Activated CD8-positive, alpha-beta memory T cell treated with anti-CD3 and anti-CD28 coated beads, Interleukin-2, amount 50 U/mL, for 4 hours (primary cell): ENCODE measurements around the gene SOX13.
"Not testable (repeated sequence)": the region's sequence is repeated elsewhere in the genome, so short reads cannot be mapped to it uniquely, and the experiment has no call there.

Experiments
- DNase-seq: peaks from one replicate; pipeline ENCODE4 v3.0.0-alpha.2; 2020

SOX13 gene

DNA sequence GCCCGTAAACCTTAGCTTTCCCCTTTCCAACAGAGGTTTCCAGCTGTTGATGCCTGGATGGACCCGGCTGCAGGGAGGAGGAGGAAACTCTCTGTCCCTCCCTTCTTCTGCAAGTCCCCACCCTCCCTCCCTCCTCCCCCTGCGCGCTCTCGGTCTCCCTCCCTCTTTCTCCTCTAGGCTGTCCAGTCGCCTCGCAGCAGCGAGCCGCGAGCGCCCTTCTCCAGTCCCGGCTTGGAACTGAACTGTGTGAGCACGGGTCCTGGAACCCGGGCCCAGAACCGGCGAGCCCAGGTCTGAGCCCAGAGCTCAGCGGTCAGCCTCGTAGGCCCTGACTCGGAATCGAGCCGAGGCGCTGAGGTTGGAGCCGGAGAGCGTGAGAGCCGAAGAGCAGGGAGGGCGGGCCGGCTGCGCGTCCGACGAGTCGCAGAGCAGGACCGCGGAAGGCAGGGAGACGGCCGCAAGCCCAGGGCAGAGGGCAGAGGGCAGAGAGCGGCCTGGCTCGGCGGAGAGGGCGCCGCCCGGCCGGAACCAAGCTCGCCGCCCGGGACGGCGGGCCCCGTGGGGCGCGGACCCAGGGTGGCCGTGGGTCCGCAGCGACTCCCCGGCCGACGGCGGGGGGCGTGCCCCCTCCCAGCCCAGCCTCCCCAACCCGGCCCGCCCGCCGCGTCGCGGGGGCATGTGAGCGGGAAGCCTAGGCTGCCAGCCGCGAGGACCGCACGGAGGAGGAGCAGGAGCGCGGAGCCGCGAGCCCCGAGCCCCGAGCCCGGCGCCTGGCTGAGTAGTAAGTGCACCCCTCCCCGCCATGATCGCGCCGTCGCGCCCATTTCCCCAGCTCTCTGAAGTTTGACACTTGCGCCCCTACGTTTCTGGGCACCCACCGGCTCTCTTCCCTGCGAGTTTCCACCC lies at the start of gene SOX13:
Gene SOX13, plus strand, starts transcription at position 185 of the 906 bp plus-strand sequence. CDS start 39,801 bp downstream, outside the sequence.
- DNase-seq, result no peak

DNA sequence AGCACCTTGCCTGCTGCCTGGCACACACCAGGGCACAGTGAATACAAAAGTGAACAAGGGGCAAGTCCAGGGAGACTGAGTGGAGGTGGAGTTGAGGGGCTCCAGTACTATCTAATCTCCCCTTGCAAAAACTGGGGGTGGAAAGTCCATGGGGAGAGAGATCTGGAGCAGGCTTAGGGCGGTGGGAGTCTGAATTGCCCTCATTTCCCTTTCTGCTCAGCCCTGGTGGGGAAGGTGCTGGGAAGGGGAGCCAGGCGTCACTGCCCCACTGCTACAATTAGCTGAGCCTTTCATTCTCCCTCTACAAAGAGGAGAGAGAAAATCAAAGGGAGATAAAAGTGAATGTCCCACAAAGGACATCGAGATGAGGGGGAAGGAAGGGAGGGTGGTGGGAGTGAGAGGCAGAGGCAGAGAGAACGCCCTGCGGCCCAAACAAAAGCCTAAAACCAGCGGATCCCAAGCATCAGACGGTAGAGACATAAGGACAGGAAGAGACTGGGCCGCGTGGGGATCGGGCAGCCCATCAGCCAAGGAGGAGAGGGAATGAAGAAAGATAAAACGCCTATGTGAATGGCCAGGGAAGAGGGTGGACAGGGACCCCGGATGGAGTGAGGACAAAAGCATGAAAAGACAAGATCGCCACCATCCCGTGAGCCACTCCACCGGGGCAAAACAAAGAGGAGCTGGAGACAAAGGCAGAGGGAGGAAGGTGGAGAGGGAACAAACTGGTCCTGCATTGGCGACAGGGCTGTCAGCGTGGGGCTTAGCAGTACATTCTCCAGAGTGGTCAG lies 46.8 kb upstream of the SOX13 start:
- DNase-seq, result no peak

DNA sequence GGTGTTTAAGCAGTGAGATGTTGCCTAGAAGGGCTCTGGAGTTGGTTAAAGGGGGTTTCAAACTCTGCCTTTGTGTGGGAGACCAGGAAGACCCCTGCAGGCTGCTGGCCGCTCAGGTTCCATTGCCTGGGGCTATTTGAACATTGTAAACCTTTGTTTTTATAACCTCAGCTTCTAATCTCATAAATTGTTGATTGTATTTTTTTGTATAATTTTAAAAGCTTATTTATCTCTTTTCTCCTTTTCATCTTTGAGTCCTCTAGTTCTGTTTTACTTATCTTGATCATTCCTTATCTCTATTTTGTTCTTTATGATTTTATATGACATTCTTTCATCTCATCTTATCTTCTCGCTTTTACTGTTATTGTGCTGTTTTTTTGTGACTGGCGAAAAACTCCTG lies 45.5 kb upstream of the SOX13 start:
- no peak for DNase-seq

DNA sequence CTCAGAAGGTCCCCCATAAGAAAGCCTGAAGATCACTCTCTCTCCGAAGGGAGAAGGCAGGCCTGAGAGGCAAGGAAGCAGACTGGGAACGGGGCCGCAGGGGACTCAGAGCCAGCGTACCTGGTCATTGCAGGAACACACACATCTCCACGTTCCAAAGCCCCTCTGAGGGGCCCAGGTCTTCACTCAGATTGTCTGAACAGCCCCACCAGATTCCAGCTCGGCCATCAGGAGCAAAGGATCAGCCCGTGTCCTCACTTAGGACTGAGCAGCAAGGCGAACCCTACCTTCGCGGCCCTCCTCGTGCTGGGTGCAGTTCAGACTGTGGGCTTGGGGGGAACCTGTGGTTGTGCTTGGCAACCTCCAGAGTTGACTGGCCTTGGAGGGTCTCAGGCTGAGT lies 43.9 kb upstream of the SOX13 start:
- DNase-seq, result no peak

DNA sequence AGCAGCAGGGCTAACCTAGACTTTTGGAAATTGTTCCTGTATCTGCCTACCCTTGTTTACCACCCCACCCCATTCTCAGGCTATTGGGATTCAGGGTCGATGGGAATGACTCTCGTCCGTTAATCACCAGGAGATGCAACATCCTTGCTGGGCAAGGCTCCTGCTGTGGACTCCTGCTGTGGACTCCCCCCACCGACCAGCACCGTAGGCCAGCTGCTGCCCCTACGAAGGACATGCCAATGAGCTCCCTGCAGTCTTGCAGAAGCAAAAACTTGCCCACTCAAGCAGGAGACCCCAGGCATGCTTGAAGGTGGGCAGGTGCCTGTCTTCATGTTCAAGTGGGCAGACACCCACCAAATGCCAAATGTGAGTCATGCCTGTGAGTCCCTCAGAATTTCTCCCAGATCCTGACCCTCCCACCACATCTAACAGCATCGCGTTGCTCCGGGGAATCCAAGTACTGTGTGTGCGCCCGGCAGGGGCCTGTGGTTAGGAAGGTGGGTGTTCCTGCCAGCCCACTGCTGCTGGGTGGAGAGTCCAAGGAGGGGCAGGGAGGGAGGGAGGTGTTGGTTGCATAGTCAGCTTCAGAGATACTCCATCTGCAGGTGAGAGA lies 41.7 kb upstream of the SOX13 start:
- no peak for DNase-seq

DNA sequence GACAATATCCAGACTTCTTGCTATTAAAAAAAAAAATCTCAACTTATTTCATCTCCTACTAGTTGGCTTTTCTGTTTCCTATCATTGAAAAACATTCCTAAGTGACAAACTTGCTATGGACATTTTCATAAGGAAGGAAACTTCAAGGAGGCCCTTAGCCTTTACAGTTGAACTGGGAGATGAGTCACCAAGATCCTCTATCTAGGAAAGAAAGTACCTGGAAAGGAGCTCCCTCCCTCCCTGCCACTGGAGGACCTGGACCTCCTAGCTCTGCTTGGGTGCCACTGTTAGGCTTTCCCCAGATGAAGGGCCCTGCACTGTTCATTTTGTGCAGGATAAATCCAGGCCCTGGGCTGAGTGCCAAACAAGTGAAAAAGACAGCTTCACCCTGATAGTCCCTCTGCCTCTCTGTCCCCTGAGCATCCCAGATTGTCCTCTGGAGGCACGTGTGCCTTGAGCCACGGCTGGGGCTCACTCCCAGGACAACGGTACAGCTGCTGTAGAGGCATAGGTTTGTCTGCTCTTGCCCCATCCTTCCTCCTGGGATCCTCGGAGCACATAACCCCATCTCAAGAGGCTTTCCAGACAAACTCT lies 40.2 kb upstream of the SOX13 start:
- DNase-seq, result no peak

DNA sequence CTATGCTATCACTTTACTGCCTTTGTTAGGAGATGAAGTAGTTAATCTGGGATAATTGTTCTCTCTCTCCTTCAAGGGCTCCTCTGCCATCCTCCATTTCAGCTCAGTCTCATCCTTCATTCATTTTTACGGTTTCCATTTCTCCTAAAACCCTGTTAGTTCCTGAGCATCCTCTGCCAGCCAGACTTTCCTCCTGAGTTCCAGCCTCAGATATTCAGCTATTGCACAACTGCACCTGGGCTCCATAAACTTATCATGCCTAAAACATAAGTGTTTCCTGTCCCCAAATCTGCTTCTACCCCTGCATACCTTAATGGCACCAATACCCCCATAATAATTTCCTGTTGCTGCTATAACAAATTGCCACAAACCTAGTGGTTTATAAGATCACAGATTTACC lies 39.6 kb upstream of the SOX13 start:
- no peak for DNase-seq

DNA sequence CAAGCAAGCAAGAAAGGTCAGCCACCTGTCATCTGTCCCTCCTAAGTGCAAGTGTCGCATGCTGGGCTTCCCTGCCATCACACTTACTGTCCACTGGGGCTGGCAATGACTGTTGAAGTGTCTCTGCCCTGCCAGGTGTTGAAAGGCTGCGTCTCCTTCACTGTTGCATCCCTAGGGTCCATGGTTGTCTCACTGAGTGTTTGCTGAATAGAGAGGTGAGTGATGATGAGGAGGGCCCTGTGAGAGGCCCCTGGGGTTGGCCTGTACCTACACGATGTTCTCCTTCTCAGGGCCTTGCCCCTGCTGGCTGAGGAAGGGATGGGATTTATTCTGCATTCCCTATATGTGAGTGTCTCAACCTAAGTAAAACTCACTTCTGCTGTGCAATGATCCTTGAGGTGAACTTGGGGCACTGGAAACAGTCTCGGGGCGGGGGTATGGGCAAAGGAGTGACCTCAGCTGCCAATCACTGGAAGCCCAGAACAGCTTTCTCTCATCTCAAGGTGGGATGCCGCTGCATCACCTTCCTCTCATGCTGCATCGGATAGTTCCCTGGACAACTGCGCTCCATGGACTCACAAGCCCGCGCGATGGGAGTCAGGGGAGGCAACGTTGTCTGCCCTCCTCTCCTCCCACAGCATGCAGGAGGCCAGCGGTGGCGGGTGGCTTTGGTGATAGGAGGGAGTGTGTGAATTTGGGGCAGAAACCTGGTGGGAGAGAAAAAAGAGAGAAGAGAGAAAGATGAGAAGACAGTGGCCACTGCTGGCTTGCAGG lies 35.8 kb upstream of the SOX13 start:
- no peak for DNase-seq

DNA sequence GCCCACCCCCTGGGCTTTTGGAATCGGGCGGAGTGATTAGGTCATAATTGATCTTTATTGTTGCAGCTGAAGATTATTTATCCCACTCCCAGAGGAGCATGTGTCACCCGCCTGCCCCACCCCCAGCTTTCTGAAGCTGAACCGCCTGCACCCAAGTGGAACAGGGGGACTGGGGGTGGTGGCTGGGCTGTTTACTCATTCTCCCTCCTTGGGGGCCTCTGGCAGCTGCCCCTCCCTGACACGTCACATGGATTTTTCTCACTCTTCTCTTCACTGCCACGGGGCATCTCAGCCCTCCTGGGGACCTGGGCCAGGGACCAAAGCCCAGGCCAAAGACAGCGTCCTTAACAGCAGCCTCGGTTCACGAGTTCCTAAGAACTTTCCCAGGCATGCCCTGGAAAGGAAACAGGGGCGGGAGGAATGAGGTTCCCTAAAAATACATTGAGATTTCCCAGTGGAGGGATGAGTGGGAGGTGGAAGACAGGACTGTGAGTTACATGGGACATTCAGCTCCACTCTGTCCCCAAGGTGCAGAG lies 31.6 kb upstream of the SOX13 start:
- no peak for DNase-seq

DNA sequence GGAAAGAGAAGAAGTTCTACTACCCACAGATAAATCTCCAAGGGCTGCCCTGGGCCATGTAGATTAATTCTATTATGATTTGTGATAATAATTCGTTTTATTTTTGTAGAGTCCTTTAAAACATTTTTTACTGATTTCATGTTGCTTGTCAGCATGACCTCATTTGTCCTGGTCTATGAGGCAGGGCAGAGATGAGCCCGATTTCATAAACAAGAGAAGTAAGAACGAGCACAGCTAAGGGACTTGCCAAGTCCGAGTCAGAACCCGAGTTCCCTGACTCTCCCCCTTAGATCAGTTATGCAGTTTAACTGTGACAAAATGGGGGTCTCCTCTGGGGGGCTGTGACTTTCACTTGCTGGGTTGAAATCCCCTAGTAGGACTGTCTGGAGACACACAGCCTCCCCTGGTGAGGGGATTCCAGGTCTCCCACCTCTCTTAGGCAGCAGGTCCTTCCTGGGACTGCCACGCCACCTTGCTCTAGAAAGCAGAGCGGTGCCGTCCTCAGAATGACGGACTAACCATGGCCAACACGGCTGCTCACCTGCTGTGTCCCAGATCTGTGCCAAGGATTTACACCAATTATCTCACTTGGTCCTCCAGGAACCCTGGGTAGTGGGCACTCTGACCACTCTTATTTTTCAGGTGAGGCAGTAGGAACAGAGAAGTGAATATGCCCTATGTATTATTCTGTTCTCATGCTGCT lies 31.0 kb upstream of the SOX13 start:
- no peak for DNase-seq

DNA sequence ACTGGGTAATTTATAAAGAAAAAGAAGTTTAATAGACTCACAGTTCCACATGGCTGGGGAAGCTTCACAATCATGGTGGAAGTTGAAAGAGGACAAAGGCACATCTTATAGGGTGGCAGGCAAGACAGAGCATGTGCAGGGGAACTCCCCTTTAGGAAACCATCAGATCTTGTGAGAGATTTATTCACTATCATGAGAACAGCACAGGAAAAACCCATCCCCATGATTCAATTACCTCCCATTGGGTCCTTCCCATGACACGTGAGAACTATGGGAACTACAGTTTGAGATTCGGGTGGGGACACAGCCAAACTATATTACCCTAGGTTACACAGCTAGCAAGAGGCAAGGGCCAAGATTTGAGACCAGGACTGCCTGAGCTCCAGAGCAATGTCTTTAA lies 30.4 kb upstream of the SOX13 start:
- no peak for DNase-seq

DNA sequence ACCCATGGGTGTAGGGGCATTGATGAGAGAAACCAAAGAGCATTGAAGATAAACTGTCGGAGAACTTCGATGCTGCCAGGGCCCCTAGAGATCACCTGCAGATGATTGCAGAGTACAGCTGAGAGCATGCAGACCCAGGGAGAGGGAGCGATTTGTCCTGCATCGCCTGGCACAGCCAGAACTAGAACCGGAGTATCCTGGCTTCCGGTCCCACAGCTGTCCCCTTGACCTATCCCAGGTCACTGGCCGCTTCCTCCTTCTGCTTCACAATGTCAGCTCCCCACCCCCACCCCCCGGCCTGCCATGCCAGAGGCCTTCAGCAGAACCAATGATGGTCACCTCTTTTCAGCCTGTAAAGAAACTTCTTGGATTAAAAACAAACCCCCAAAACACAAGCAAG lies 29.2 kb upstream of the SOX13 start:
- no peak for DNase-seq

DNA sequence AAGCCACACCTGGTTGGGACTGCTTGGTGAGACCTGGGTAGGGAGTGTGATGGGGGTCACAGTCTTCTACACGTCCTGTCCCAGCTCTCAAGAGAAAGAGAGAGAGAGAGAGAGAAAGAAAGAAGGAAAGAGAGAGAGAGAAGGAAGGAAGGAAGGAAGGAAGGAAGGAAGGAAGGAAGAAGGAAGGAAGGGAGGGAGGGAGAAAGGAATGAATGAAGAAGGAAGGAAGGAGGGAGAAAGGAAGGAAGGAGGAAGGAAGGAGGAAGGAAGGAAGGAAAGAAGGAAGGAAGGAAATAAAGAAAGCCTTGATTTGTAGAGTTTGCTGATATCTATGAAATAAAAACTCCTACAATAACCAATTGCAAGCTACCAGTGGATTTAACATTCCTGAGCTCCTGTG lies 28.5 kb upstream of the SOX13 start:
- DNase-seq, result no peak

DNA sequence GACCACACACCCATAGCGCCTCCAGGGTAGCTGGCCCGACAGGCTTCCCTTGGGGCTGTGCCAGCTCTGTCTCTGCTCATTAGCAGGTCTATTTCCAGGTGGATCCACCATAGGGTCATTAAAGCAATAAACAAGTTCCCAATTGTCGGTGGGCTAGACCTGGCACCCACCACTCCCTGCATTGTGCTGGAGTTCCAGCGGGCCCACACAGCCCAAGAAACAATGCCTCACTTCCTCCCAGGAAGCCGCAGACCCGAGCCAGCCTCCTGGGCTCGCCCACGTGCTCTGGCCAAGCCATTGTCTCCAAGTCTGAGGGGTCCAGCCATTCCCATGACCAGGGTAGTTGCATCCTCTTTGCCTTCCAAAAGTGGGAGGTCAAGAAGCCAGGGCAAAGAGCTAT lies 27.5 kb upstream of the SOX13 start:
- no peak for DNase-seq

DNA sequence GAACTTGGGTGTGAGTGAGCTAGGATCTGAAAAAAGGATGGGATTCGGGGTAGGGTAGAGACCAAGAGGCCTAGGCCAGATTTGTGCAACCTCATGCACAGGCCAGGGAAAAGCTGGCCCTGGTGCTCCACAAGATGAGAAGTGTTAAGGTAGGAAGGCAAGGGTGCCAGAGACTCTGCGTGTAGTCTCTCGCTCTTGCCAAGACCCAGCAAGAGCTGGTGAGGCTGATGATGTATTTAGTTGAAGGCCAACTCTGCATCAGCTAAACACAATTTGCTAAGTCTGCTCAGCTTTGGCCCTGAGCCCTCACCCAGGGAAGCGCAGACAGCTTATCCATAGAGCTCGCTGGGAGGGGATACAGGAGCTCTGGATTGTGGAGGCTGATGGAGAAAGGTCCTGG lies 26.6 kb upstream of the SOX13 start:
- DNase-seq, result no peak

DNA sequence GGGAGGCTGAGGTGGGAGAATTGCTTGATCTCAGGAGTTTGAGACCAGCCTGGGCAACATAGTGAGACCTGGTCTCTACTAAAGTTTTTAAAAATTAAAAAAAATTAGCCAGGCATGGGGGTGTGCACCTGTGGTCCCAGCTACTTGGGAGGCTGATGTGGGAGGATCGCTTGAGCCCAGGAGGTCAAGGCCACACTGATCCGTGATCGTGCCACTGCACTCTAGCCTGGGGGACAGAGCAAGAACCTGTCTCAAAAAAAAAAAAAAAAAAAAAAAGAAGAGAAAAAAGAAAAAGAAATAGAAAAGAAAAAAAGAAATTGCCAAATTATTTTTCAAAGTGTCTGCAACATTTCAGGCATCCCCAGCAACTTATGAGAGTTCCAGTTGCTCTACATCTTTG lies 24.1 kb upstream of the SOX13 start:
- not testable (repeated sequence) for DNase-seq

DNA sequence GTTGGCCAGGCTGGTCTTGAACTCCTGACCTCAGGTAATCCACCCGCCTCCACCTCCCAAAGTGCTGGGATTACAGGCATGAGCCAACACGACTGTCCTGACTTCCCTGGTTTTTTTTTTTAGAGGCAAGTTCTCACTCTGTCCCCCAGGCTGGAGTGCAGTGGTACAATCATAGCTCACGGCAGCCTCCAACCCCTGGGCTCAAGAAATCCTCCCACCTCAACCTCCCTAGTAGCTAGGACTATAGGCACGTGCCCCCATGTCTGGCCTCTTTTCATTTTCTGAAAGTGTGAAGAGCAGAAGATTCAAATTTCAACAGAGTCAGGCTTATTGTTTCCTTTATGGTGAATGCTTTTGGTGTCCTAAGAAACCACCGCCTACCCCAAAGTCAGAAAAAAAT lies 21.7 kb upstream of the SOX13 start:
- DNase-seq, result no peak

DNA sequence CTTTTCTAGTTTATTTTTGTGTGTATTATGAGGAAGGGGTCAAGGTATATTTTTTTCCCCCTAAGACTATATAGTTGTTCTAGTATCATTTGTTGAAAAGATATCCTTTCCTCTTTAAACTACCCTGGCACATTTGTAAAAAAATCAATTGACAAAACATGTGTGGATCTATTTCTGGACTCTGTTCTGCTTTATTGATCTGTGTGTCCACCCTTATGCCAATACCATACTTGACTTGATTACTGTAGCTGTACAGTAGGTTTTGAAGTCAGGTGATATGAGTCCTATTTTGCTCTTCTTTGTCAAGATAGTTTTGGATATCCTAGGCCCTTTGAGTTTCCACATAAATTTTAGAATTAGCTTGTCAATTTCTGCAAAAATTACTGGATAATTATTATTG lies 21.2 kb upstream of the SOX13 start:
- DNase-seq, result no peak

DNA sequence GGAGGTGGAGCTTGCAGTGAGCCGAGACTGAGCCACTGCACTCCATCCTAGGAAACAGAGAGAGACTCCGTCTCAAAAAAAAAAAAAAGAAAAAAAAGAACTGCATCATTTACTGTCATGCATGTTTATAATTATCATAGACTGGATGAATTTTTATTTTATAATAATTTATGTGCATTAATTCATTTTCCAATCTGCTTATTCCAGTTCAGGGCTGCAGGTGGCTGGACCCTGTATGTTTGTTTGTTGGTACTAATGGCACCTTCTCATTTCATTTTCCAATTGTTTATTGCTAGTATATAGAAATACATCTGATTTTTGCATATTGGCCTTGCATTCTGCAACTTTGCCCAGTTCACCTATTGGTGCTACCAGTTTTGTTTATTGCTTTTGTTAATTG lies 19.0 kb upstream of the SOX13 start:
- no peak for DNase-seq

DNA sequence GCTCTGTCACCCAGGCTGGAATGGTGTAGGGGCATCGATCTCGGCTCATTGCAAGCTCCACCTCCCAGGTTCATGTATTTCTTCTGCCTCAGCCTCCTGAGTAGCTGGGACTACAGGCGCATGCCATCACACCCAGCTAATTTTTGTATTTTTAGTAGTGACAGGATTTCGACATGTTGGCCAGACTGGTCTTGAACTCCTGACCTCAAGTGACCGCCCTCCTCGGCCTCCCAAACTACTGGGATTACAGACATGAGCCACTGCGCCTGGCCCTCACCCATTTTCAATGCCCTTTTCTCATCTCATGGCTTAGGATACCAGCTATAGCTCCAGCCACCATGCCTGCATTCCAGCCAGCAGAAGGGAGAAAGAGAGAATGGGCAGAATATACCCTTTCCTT lies 12.9 kb upstream of the SOX13 start:
- DNase-seq, result no peak

DNA sequence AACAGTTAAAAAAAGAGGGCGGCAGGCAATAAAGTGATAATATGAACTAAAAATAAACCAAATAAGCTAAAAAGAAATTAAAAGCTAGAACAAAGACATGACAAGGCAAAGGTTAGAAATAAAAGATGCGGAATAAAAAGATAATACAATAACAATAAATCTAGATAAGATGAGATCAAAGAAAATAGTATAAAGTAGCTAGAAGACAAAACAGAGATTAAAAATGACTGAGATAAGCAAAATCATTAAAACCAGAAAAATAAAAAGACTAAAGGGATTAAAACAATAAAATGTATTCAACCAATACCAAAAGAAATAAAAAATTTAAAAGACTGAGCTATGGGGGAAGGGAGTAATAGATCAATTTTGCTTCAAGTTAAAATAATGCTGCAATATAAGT lies 10.8 kb upstream of the SOX13 start:
- no peak for DNase-seq
